ENCODE data around the gene YIPF5. TPM values are rescaled to one million over a fixed set of nuclear protein-coding genes. Genes with fewer than 3 reads are reported as not detected.

Gene YIPF5
- total and polyA plus RNA-seq, 11 donors, result 4.1 to 43.9 (median 29.0) TPM

DNA sequence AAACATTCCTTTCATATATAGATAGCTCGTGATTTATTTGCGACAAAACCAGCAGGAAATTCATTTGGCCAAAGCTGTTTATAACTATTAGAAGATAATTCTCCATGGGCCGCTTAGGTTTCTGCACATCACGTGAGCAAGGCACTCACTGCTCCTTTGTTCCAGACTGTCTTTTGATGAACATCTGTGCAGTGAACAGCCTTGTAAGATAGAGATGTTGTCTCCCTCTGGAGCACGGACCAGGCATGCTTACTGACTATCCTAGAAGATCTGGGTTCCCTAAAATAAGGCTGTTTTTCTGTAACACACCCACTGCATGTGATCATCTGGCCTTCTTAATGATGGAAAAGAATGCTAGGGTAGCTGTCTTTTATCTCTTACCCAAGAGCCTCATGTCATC, 30.9 kb downstream of the YIPF5 start:
- ATAC-seq, result peak in 2 of 4 donors; percentile 17 to 36
- Histone ChIP-seq H3K4me3 (no peak overlapping the region), H3K27ac (no peak overlapping the region), H3K4me1 (peaks cover 0 to 20% (median 3%) of the 10 kb centered on the region in 12 donors), H3K9me3 (no peaks in the 10 kb centered on the region), H3K27me3 (no peaks in the 10 kb centered on the region), H3K36me3 (no peaks in the 10 kb centered on the region)
- 48 to 76% (median 57%) methylated on average over 5 of the region's 5 CpGs for WGBS, 4 donors
- no peak for DNase-seq
- intact Hi-C loops (cut with DNase I), result loop anchor here in 5 of 10 donors (5.0 to 10.0 kb wide), 4 partner anchors 105 to 305 kb away; no protein-coding TSS in a partner anchor
- TF ChIP-seq, protein P1, sequence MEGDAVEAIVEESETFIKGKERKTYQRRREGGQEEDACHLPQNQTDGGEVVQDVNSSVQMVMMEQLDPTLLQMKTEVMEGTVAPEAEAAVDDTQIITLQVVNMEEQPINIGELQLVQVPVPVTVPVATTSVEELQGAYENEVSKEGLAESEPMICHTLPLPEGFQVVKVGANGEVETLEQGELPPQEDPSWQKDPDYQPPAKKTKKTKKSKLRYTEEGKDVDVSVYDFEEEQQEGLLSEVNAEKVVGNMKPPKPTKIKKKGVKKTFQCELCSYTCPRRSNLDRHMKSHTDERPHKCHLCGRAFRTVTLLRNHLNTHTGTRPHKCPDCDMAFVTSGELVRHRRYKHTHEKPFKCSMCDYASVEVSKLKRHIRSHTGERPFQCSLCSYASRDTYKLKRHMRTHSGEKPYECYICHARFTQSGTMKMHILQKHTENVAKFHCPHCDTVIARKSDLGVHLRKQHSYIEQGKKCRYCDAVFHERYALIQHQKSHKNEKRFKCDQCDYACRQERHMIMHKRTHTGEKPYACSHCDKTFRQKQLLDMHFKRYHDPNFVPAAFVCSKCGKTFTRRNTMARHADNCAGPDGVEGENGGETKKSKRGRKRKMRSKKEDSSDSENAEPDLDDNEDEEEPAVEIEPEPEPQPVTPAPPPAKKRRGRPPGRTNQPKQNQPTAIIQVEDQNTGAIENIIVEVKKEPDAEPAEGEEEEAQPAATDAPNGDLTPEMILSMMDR (IDR thresholded peaks at IDR 0.05), result peak in 2 of 12 donors; percentile 19 to 29
- TF ChIP-seq POLR2A (IDR thresholded peaks at IDR 0.05), result no peak

DNA sequence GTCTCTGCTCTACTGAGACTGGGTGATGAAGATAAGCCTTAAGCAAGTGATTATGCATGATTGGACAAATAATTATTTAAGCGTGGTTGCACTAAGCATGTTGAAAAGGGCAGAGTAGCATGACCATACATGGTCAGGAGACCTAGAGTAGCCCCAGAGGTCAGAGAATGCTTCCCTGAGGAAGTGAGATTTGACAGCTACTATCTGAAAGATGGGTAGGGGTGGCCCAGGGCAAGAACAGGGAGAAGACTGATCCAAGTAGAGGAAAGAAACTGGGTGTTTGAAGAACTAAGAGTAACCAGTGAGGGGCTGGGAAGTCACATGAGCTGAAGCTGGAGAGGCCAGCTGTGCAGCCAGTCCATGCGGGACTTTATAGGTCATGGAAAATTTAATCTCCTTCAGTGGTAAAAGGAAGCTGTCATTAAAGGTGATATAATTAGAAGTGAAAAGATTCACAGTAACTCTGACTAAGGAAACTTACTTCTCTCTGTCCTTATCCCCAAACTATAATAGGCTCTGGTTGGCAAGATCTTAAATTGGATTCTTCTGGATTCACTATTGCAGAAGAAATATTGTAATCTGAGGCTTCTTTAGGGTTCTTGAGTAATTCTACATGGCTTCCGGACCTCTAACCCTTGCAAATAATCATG, 35.2 kb downstream of the YIPF5 start:
- intact Hi-C loops (cut with DNase I), result loop anchor here in 5 of 10 donors (5.0 to 10.0 kb wide), 4 partner anchors 100 to 300 kb away; no protein-coding TSS in a partner anchor
- Histone ChIP-seq H3K4me1 (peaks cover 0 to 14% (median 0%) of the 10 kb centered on the region in 12 donors), H3K27me3 (no peaks in the 10 kb centered on the region), H3K36me3 (no peaks in the 10 kb centered on the region), H3K27ac (peak overlapping the region in 3 of 12 donors; percentile 3 to 48 (median 46)), H3K4me3 (no peak overlapping the region), H3K9me3 (peaks cover 0 to 7% (median 0%) of the 10 kb centered on the region in 12 donors)
- DNase-seq (no peak), ATAC-seq (peak in 1 of 4 donors; percentile 59)
- no peak for TF ChIP-seq POLR2A (IDR thresholded peaks at IDR 0.05)
- TF ChIP-seq, protein P1 (IDR thresholded peaks at IDR 0.05), result no peak
- WGBS, 4 donors, result 65 to 74% (median 68%) methylated on average over 3 of the region's 3 CpGs

DNA sequence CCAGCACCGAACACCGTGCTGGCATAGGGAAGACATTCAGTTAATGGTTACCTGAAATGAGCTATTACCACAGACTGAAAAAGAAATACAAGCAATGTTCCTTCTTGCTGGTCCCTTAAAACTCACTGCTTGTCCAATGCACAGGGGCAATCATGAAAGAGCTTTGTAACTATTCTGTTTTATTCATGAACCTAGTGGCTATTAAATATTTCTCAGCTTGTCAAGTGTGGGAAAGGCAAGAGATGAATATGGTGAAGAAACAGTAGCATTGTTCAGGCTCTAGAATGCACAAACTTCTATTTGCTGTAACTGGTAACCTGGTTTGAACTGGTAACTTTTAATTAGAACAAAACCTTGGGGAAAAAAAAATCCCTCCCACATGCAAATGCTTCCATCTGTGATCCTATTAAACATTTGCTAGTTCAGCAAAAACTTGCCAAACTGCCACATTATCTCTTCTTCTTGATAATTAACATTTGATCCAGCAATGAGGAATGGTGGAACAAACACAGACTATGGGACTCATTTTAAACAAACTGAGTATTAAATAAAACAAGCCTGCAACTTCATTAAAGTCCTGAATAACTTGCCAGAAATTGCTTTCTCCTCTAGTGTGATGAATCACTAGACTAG, 36.1 kb downstream of the YIPF5 start:
- Histone ChIP-seq H3K4me3 (no peak overlapping the region), H3K27ac (no peak overlapping the region), H3K36me3 (no peaks in the 10 kb centered on the region), H3K27me3 (no peaks in the 10 kb centered on the region), H3K9me3 (peaks cover 0 to 7% (median 0%) of the 10 kb centered on the region in 12 donors), H3K4me1 (peaks cover 0 to 7% (median 0%) of the 10 kb centered on the region in 12 donors)
- intact Hi-C loops (cut with DNase I), result loop anchor here in 4 of 10 donors (10.0 kb wide), 3 partner anchors 100 to 300 kb away; no protein-coding TSS in a partner anchor
- WGBS, 4 donors, result 95 to 97% (median 96%) methylated on average over 2 of the region's 2 CpGs
- no peak for TF ChIP-seq POLR2A (IDR thresholded peaks at IDR 0.05)
- TF ChIP-seq, protein P1 (IDR thresholded peaks at IDR 0.05), result no peak
- DNase-seq, result no peak
- no peak for ATAC-seq

DNA sequence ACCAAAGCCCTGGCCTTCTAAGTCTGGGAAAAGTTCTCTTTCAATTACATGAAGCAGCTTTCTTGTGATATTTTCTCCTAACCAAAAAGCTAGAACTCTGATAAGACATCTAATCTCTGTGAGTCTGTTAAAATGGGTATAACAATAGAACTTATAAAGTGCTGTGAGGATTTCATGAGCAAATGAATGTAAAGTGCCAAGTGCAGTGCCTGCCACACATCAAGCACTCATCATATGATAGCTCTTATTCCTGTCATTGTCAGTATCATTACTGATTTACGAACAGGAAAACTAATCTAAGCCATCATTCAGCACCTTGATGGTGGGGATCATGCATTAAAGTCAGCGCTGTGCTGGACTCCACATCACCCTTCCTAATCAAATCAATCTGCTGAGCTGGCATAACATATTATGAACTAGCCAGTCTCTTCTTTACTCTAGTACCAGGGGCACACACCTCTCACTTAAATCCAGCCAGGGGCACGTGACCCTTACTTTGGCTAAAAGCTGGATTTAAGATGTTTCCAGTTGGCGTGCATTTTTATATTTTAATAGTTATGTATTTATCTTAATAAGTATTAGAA, 37.3 kb downstream of the YIPF5 start:
- ATAC-seq (peak in 2 of 4 donors; percentile 52 to 84), DNase-seq (no peak)
- Histone ChIP-seq H3K27ac (no peak overlapping the region), H3K9me3 (peaks cover 0 to 7% (median 0%) of the 10 kb centered on the region in 12 donors), H3K4me1 (peaks cover 0 to 5% (median 0%) of the 10 kb centered on the region in 12 donors), H3K36me3 (no peaks in the 10 kb centered on the region), H3K4me3 (no peak overlapping the region), H3K27me3 (no peaks in the 10 kb centered on the region)
- intact Hi-C loops (cut with DNase I), result loop anchor here in 4 of 10 donors (10.0 kb wide), 3 partner anchors 98 to 298 kb away; no protein-coding TSS in a partner anchor
- TF ChIP-seq, protein P1 (IDR thresholded peaks at IDR 0.05), result no peak
- TF ChIP-seq POLR2A (IDR thresholded peaks at IDR 0.05), result no peak
- WGBS, 4 donors, result 79 to 91% (median 87%) methylated on average over 4 of the region's 4 CpGs

All from heart left ventricle (tissue), 16 donors.